Parathyroid adenoma (tissue), 2 donors: ENCODE results near the gene PTGES3L.

Experiments used
- H2AFZ ChIP-seq: fragments of 300-600 bp; sonication (generic); one replicate; pipeline ENCODE4 v1.7.0; 2017; ENCODE audit warnings: antibody characterized with exemption, mild to moderate bottlenecking
- H3K27ac ChIP-seq: fragments of 300-600 bp; sonication (generic); one replicate; pipeline ENCODE4 v1.7.0; 2017
- H3K27me3 ChIP-seq: fragments of 300-600 bp; sonication (generic); one replicate; pipeline ENCODE4 v1.7.0; 2017; ENCODE audit warnings: low read length; ENCODE audit not compliant: control insufficient read depth, insufficient read depth
- H3K36me3 ChIP-seq: fragments of 300-600 bp; sonication (generic); one replicate; pipeline ENCODE4 v1.7.0; 2017; ENCODE audit warnings: low read length; ENCODE audit not compliant: control insufficient read depth, insufficient read depth
- H3K4me1 ChIP-seq: fragments of 300-600 bp; sonication (generic); one replicate; pipeline ENCODE4 v1.7.0; 2017; ENCODE audit warnings: control low read depth
- H3K4me2 ChIP-seq: fragments of 300-600 bp; sonication (generic); one replicate; pipeline ENCODE4 v1.7.0; 2017; ENCODE audit warnings: low read length
- H3K4me3 ChIP-seq: fragments of 300-600 bp; sonication (generic); one replicate; pipeline ENCODE4 v1.7.0; 2017; ENCODE audit warnings: low read depth, low read length
- H3K79me2 ChIP-seq: fragments of 300-600 bp; sonication (generic); one replicate; pipeline ENCODE4 v1.7.0; 2017; ENCODE audit warnings: control low read depth
- H3K9ac ChIP-seq: fragments of 300-600 bp; sonication (generic); one replicate; pipeline ENCODE4 v1.7.0; 2017; ENCODE audit warnings: mild to moderate bottlenecking
- H3K9me3 ChIP-seq: fragments of 300-600 bp; sonication (generic); one replicate; pipeline ENCODE4 v1.7.0; 2017; ENCODE audit warnings: low read length; ENCODE audit not compliant: control insufficient read depth
- CTCF ChIP-seq: fragments of 300-600 bp; sonication (generic); IDR thresholded peaks from one replicate; pipeline ENCODE4 v1.7.0; 2017; ENCODE audit warnings: antibody characterized with exemption, mild to moderate bottlenecking
- donor health status: primary hyperparathyroidism.

PTGES3L gene

DNA sequence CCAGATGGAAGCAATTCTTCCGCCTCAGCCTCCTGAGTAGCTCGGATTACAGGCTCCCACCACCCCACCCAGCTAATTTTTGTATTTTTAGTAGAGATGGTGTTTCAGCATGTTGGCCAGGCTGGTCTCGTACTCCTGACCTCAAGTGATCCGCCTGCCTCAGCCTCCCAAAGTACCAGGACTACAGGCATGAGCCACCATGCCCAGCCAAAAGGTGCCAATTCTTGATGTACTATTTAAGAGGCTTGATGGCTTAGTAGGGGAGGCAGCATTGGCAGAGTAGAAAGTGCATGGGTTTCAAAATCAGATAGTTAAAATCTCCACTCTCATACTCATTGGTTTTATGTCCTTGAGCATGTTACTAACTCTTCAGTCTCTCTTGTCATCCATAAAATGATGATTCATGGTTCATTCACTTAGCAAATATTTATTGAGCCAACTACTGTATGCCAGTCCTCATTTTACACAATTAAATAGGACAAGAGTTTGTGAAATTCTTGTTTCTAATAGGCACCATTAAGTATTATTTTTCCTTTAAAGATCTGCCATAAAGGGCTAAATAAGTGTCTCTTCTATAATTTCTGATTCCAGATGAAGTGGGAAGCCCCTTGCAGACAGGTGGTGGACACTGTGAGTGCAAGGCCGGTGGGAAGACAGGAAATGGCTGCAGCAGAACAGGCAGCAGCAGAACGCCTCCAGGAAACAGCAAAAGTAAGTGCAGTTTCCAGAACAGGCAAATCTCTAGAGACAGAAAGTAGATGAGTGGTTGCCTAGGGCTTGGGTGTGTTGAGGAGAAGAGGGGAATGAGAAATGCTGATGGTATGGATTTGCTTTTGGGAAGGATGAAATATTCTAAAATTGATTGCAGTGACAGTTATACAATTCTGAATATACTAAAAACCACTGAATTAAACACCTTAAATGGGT is 10.1 kb upstream of the PTGES3L start:
- Histone ChIP-seq H2AFZ (no peak overlapping the region), H3K36me3 (no peaks in the 10 kb centered on the region), H3K27me3 (no peaks in the 10 kb centered on the region), H3K79me2 (peaks cover 16% of the 10 kb centered on the region), H3K27ac (no peak overlapping the region), H3K9me3 (no peaks in the 10 kb centered on the region), H3K9ac (no peak overlapping the region), H3K4me3 (no peak overlapping the region), H3K4me1 (no peaks in the 10 kb centered on the region), H3K4me2 (no peak overlapping the region)
- TF ChIP-seq CTCF, result no peak

DNA sequence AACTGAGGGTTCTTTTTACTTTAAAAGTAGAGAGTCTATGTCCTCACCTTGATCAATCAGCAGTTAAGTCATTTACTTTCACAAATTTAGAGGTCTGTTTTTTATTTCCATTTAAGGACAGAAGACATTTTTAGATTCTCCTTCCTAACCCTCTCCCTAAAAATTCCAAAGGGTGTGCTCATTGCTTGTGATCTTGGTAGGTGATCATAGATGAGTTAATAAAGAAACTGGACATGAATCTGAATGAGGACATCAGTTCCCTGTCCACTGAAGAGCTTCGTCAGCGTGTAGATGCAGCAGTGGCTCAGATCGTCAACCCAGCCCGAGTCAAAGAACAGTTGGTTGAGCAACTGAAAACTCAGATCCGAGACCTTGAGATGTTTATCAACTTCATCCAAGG is 9.3 kb upstream of the PTGES3L start:
- Histone ChIP-seq H3K27ac (no peak overlapping the region), H3K4me2 (no peak overlapping the region), H3K27me3 (no peaks in the 10 kb centered on the region), H2AFZ (no peak overlapping the region), H3K4me1 (no peaks in the 10 kb centered on the region), H3K36me3 (no peaks in the 10 kb centered on the region), H3K9me3 (no peaks in the 10 kb centered on the region), H3K4me3 (no peak overlapping the region), H3K9ac (no peak overlapping the region), H3K79me2 (peaks cover 22% of the 10 kb centered on the region)
- TF ChIP-seq CTCF, result no peak

GRCh38 chr17:42985225-42985624 is 5.3 kb upstream of the PTGES3L start:
- peaks cover 46% of the 10 kb centered on the region for H3K79me2 ChIP-seq
- no peak for TF ChIP-seq CTCF
- no peak overlapping the region for H3K4me3 ChIP-seq
- H3K36me3 ChIP-seq, result no peaks in the 10 kb centered on the region
- H3K27me3 ChIP-seq, result no peaks in the 10 kb centered on the region
- no peaks in the 10 kb centered on the region for H3K9me3 ChIP-seq
- no peak overlapping the region for H3K27ac ChIP-seq
- no peak overlapping the region for H3K4me2 ChIP-seq
- no peak overlapping the region for H2AFZ ChIP-seq
- H3K9ac ChIP-seq, result no peak overlapping the region
- peaks cover 3% of the 10 kb centered on the region for H3K4me1 ChIP-seq

DNA sequence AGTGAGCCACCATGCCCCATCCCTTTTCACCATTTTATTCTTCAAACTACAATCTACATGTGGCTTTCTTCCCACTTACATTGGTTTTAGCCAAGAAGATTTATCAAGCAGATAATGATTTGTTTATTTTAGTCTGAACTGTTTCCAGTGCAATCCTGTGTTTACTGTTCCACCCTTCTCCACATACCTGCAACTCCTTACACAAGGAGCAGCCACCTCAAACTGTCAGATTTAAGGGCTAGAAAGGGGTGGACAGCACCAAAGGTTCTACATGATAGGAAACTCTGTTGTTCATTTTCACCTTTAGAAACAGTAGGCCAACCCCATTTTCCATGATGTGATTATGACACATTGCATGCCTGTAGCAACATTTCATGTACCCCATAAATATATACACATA is 2.4 kb upstream of the PTGES3L start:
- H3K4me3 ChIP-seq, result no peak overlapping the region
- H3K4me1 ChIP-seq, result peaks cover 3% of the 10 kb centered on the region
- no peak overlapping the region for H3K4me2 ChIP-seq
- no peaks in the 10 kb centered on the region for H3K36me3 ChIP-seq
- H2AFZ ChIP-seq, result no peak overlapping the region
- H3K27ac ChIP-seq, result no peak overlapping the region
- no peaks in the 10 kb centered on the region for H3K9me3 ChIP-seq
- peaks cover 43% of the 10 kb centered on the region for H3K79me2 ChIP-seq
- no peak for TF ChIP-seq CTCF
- no peaks in the 10 kb centered on the region for H3K27me3 ChIP-seq
- no peak overlapping the region for H3K9ac ChIP-seq
